Measurements from ENCODE around the gene ARID4B.

The ARID4B gene

DNA sequence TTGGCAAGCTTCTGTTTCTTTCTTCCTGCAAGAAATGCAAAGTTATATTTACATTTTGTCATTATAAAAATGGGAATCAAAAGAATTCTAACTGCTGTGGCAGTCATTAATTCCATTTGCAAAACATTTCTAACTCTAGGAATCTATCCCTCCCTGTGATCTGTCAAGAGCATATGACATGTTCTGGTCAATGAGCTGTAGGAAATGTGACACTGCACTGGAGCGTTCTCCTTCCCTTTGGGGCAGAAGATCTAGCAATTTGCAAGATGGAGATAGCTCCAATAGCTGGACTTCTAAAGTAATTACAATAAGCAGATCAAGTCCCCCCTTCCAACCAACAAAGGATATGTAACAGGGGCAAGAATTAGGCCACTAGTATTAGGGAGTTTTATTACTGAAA is 205.6 kb downstream of the ARID4B start:
- H3K27ac Mint-ChIP-seq: peak overlapping the region; percentile 23
- no peaks in the 10 kb centered on the region for H3K27me3 Mint-ChIP-seq (ENCODE audit: low read depth, poor library complexity)
- H3K9me3 Mint-ChIP-seq: no peaks in the 10 kb centered on the region
- peaks cover 27% of the 10 kb centered on the region for H3K4me1 Mint-ChIP-seq
- no peak for DNase-seq
- TF ChIP-seq, protein P1, sequence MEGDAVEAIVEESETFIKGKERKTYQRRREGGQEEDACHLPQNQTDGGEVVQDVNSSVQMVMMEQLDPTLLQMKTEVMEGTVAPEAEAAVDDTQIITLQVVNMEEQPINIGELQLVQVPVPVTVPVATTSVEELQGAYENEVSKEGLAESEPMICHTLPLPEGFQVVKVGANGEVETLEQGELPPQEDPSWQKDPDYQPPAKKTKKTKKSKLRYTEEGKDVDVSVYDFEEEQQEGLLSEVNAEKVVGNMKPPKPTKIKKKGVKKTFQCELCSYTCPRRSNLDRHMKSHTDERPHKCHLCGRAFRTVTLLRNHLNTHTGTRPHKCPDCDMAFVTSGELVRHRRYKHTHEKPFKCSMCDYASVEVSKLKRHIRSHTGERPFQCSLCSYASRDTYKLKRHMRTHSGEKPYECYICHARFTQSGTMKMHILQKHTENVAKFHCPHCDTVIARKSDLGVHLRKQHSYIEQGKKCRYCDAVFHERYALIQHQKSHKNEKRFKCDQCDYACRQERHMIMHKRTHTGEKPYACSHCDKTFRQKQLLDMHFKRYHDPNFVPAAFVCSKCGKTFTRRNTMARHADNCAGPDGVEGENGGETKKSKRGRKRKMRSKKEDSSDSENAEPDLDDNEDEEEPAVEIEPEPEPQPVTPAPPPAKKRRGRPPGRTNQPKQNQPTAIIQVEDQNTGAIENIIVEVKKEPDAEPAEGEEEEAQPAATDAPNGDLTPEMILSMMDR (IDR thresholded peaks at IDR 0.05): no peak
- H3K36me3 Mint-ChIP-seq (ENCODE audit: low read depth): peaks cover 77% of the 10 kb centered on the region
- H3K4me3 Mint-ChIP-seq: no peak overlapping the region

Data from nephron progenitor cell (in vitro differentiated cells).